Measurements from ENCODE around the gene CPLX3. TPM values are rescaled to one million over a fixed set of nuclear protein-coding genes. Genes with fewer than 3 reads are reported as not detected.
"Not testable (repeated sequence)": the region's sequence is repeated elsewhere in the genome, so short reads cannot be mapped to it uniquely, and the experiment has no call there.

The CPLX3 gene
- polyA plus RNA-seq, 3 donors, result 0.12 TPM; not detected in 2

- intact Hi-C loops (cut with micrococcal nuclease), result loop anchor here in 1 of 2 donors (2.0 kb wide), 1 partner anchor 14 kb away; no protein-coding TSS in a partner anchor
- H3K9ac ChIP-seq (ENCODE audit: insufficient read depth, low read length, poor library complexity, severe bottlenecking), result peak overlapping the region; percentile 87
- peaks cover 19% of the 10 kb centered on the region for H4K20me1 ChIP-seq (ENCODE audit: insufficient read depth, low read length)
- WGBS (ENCODE audit: insufficient coverage), result 25% methylated on average over 3 of the region's 8 CpGs
- TF ChIP-seq, protein P1, sequence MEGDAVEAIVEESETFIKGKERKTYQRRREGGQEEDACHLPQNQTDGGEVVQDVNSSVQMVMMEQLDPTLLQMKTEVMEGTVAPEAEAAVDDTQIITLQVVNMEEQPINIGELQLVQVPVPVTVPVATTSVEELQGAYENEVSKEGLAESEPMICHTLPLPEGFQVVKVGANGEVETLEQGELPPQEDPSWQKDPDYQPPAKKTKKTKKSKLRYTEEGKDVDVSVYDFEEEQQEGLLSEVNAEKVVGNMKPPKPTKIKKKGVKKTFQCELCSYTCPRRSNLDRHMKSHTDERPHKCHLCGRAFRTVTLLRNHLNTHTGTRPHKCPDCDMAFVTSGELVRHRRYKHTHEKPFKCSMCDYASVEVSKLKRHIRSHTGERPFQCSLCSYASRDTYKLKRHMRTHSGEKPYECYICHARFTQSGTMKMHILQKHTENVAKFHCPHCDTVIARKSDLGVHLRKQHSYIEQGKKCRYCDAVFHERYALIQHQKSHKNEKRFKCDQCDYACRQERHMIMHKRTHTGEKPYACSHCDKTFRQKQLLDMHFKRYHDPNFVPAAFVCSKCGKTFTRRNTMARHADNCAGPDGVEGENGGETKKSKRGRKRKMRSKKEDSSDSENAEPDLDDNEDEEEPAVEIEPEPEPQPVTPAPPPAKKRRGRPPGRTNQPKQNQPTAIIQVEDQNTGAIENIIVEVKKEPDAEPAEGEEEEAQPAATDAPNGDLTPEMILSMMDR (IDR thresholded peaks at IDR 0.05), result peak; percentile 2
- Mint-ChIP-seq H3K4me3 (peak overlapping the region; percentile 95 to 97), H3K4me1 (peaks cover 78% of the 10 kb centered on the region), H3K27me3 (ENCODE audit: low read depth in 3 of 3) (peaks cover 0 to 5% (median 0%) of the 10 kb centered on the region in 3 donors), H3K27ac (peak overlapping the region; percentile 39 to 100 (median 99)), H3K9me3 (peaks cover 0 to 2% (median 0%) of the 10 kb centered on the region in 7 donors), H3K36me3 (peaks cover 25 to 41% of the 10 kb centered on the region in 2 donors)
- H3K36me3 ChIP-seq (replicated peaks in 1 of 2; ENCODE audit: control insufficient read depth in 1 of 2, insufficient read depth in 2 of 2, low read length in 2 of 2), result peaks cover 5 to 7% of the 10 kb centered on the region in 2 donors
- no peaks in the 10 kb centered on the region for H3K27me3 ChIP-seq (ENCODE audit: control insufficient read depth in 2 of 2, insufficient read depth in 2 of 2, low read length in 2 of 2)
- no peak overlapping the region for H2AFZ ChIP-seq (ENCODE audit: insufficient read depth, low read depth, low read length, poor library complexity, severe bottlenecking)
- peaks cover 84 to 89% of the 10 kb centered on the region in 2 donors for H3K4me1 ChIP-seq (ENCODE audit: control insufficient read depth in 1 of 2, insufficient read depth in 2 of 2, low read length in 2 of 2)
- peak overlapping the region; percentile 91 to 100 (median 92) for H3K4me3 ChIP-seq (replicated peaks in 1 of 3; ENCODE audit: low read depth in 2 of 3, low read length in 3 of 3)
- H3K79me2 ChIP-seq (ENCODE audit: insufficient read depth, low read length), result peaks cover 80% of the 10 kb centered on the region
- H3K27ac ChIP-seq (ENCODE audit: low read depth in 1 of 2, low read length in 2 of 2), result peak overlapping the region; percentile 96 to 97
- peak overlapping the region; percentile 93 for H3K4me2 ChIP-seq (replicated peaks; ENCODE audit: extremely low read depth, low read length, poor library complexity, severe bottlenecking)
- H3K9me3 ChIP-seq (replicated peaks in 1 of 2; ENCODE audit: control insufficient read depth in 1 of 2, insufficient read depth in 1 of 2, low read length in 2 of 2), result no peaks in the 10 kb centered on the region
- no peak for DNase-seq
These were observed 41.8 kb upstream of the CPLX3 start for GRCh38 chr15:74784426-74785193.

GRCh38 chr15:74785194-74786032 is 41.0 kb upstream of the CPLX3 start:
- TF ChIP-seq, protein P1 (IDR thresholded peaks at IDR 0.05), result no peak
- H3K27ac ChIP-seq (ENCODE audit: low read depth in 1 of 2, low read length in 2 of 2), result peak overlapping the region; percentile 96 to 97

DNA sequence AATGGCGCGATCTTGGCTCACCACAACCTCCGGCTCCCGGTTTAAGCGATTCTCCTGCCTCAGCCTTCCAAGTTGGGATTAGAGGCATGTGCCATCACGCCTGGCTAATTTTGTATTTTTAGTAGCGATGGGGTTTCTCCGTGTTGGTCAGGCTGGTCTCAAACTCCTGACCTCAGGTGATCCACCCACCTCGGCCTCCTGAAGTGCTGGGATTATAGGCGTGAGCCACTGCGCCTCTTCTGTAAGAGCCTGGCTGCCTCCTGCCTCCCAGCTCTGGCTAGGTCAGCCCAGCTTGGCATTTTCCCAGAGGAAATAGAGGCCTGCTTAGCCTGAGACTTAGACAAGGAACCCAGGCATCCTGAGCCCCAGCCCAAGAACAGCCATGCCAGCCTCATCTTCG is 40.3 kb upstream of the CPLX3 start:
- DNase-seq; H3K27me3 Mint-ChIP-seq (ENCODE audit: low read depth in 3 of 3); H3K9me3 ChIP-seq (replicated peaks in 1 of 2; ENCODE audit: control insufficient read depth in 1 of 2, insufficient read depth in 1 of 2, low read length in 2 of 2); H2AFZ ChIP-seq (ENCODE audit: insufficient read depth, low read depth, low read length, poor library complexity, severe bottlenecking); H3K27me3 ChIP-seq (ENCODE audit: control insufficient read depth in 2 of 2, insufficient read depth in 2 of 2, low read length in 2 of 2); H3K9me3 Mint-ChIP-seq; H3K36me3 ChIP-seq (replicated peaks in 1 of 2; ENCODE audit: control insufficient read depth in 1 of 2, insufficient read depth in 2 of 2, low read length in 2 of 2): not testable (repeated sequence)
- H3K4me3 Mint-ChIP-seq, result peak overlapping the region; percentile 86 to 95
- peaks cover 31 to 47% of the 10 kb centered on the region in 2 donors for H3K36me3 Mint-ChIP-seq
- peak overlapping the region; percentile 93 for H3K4me2 ChIP-seq (replicated peaks; ENCODE audit: extremely low read depth, low read length, poor library complexity, severe bottlenecking)
- H3K4me1 ChIP-seq (ENCODE audit: control insufficient read depth in 1 of 2, insufficient read depth in 2 of 2, low read length in 2 of 2), result peaks cover 84 to 89% of the 10 kb centered on the region in 2 donors
- H4K20me1 ChIP-seq (ENCODE audit: insufficient read depth, low read length), result peaks cover 19% of the 10 kb centered on the region
- H3K9ac ChIP-seq (ENCODE audit: insufficient read depth, low read length, poor library complexity, severe bottlenecking), result peak overlapping the region; percentile 76
- peak overlapping the region in 2 of 3 experiments; percentile 8 to 100 for H3K4me3 ChIP-seq (replicated peaks in 1 of 3; ENCODE audit: low read depth in 2 of 3, low read length in 3 of 3)
- 68% methylated on average over 9 of the region's 12 CpGs for WGBS (ENCODE audit: insufficient coverage)
- H3K79me2 ChIP-seq (ENCODE audit: insufficient read depth, low read length), result peaks cover 88% of the 10 kb centered on the region
- H3K4me1 Mint-ChIP-seq, result peaks cover 78% of the 10 kb centered on the region
- H3K27ac ChIP-seq (ENCODE audit: low read depth in 1 of 2, low read length in 2 of 2), result peak overlapping the region; percentile 96 to 97
- intact Hi-C loops (cut with micrococcal nuclease), result loop anchor here in 1 of 2 donors (2.0 kb wide), 1 partner anchor 15 kb away; no protein-coding TSS in a partner anchor
- H3K27ac Mint-ChIP-seq, result peak overlapping the region; percentile 99 to 100 (median 100)

More at GRCh38 chr15:74785194-74786032, 41.0 kb upstream of the CPLX3 start:
- Mint-ChIP-seq H3K27me3 (ENCODE audit: low read depth in 3 of 3) (peaks cover 0 to 3% (median 0%) of the 10 kb centered on the region in 3 donors), H3K36me3 (peaks cover 27 to 43% of the 10 kb centered on the region in 2 donors), H3K27ac (peak overlapping the region; percentile 39 to 100 (median 99)), H3K9me3 (peaks cover 0 to 2% (median 0%) of the 10 kb centered on the region in 7 donors), H3K4me3 (peak overlapping the region; percentile 95 to 97), H3K4me1 (peaks cover 78% of the 10 kb centered on the region)
- peaks cover 5 to 7% of the 10 kb centered on the region in 2 donors for H3K36me3 ChIP-seq (replicated peaks in 1 of 2; ENCODE audit: control insufficient read depth in 1 of 2, insufficient read depth in 2 of 2, low read length in 2 of 2)
- H3K4me3 ChIP-seq (replicated peaks in 1 of 3; ENCODE audit: low read depth in 2 of 3, low read length in 3 of 3), result peak overlapping the region; percentile 7 to 100 (median 92)
- peak overlapping the region; percentile 93 for H3K4me2 ChIP-seq (replicated peaks; ENCODE audit: extremely low read depth, low read length, poor library complexity, severe bottlenecking)
- H2AFZ ChIP-seq (ENCODE audit: insufficient read depth, low read depth, low read length, poor library complexity, severe bottlenecking), result no peak overlapping the region
- 62% methylated on average over 10 of the region's 13 CpGs for WGBS (ENCODE audit: insufficient coverage)
- DNase-seq, result no peak
- H3K27me3 ChIP-seq (ENCODE audit: control insufficient read depth in 2 of 2, insufficient read depth in 2 of 2, low read length in 2 of 2), result no peaks in the 10 kb centered on the region
- intact Hi-C loops (cut with micrococcal nuclease), result loop anchor here in 1 of 2 donors (2.0 kb wide), 2 partner anchors 13 to 15 kb away; no protein-coding TSS in a partner anchor
- no peaks in the 10 kb centered on the region for H3K9me3 ChIP-seq (replicated peaks in 1 of 2; ENCODE audit: control insufficient read depth in 1 of 2, insufficient read depth in 1 of 2, low read length in 2 of 2)
- H4K20me1 ChIP-seq (ENCODE audit: insufficient read depth, low read length), result peaks cover 19% of the 10 kb centered on the region
- peaks cover 83% of the 10 kb centered on the region for H3K79me2 ChIP-seq (ENCODE audit: insufficient read depth, low read length)
- H3K4me1 ChIP-seq (ENCODE audit: control insufficient read depth in 1 of 2, insufficient read depth in 2 of 2, low read length in 2 of 2), result peaks cover 84 to 89% of the 10 kb centered on the region in 2 donors
- no peak overlapping the region for H3K9ac ChIP-seq (ENCODE audit: insufficient read depth, low read length, poor library complexity, severe bottlenecking)
